NCI-H748 (cell line): ENCODE data around the gene PDZD8.
A peak's percentile ranks its signal among the peaks of the same experiment; 100 is the strongest.

ENCODE experiments used
- DNase-seq: peaks from one replicate; lab custom pipeline; 2025; ENCODE audit not compliant: unreplicated experiment; lab: John Stamatoyannopoulos, UW

The PDZD8 gene

DNA sequence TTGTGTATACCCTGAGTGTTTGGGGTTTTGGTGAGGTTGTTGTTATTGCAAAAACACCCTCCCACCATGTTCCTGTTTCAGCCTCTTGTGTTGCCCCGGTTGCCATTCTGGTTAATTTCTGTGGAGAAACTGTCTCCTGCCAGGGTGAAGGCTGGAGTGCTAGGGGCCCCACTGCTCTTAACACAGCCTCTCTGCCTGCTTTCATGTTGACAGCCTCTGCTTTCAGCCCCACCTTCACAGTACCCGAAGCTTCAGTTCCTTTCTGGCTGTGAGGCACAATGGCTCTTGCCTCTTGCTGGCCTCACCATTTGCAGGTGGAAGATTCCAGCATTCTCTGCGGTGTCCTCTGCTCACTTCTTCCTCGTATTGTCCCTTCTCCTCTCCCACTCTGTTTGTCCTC is 115.2 kb downstream of the PDZD8 start:
- DNase-seq: no peak

GRCh38 chr10:117259279-117259678 is 116.0 kb downstream of the PDZD8 start:
- DNase-seq: no peak

- DNase-seq: peak; percentile 4
Observed at GRCh38 chr10:117257721-117258120, 117.5 kb downstream of the PDZD8 start.

- no peak for DNase-seq
Observed at GRCh38 chr10:117256910-117257309, 118.3 kb downstream of the PDZD8 start.

DNA sequence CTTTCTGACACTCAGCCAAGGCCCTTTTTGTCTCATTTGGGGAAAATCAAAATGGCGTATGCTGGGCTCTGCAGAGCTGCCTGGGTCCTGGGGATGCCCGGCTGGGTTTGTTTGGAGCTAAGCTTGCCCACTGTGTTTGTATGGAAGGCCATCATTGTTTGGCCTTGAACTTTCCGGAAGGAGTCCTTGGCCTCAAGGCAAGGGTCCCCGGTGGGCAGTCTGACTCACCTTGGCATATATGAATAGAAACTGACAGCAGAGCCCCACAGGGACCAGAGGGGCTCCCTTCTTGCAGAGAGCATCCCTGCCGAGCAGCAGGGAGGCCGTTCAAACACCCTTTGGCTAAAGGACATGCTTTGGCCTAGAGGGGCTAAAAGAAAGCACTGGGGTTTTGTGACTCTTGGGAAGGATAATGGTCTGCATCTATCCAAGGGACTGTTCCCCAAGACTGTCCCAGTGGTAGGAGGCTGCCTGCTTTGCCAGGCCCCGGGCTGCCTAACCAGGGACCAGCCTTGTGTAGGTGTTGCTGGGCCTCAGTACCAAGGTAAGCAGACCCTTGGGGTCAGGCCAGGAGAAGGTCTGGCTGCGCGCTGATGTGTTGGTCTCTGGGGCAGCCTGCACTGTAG is 119.3 kb downstream of the PDZD8 start:
- DNase-seq: no peak

DNA sequence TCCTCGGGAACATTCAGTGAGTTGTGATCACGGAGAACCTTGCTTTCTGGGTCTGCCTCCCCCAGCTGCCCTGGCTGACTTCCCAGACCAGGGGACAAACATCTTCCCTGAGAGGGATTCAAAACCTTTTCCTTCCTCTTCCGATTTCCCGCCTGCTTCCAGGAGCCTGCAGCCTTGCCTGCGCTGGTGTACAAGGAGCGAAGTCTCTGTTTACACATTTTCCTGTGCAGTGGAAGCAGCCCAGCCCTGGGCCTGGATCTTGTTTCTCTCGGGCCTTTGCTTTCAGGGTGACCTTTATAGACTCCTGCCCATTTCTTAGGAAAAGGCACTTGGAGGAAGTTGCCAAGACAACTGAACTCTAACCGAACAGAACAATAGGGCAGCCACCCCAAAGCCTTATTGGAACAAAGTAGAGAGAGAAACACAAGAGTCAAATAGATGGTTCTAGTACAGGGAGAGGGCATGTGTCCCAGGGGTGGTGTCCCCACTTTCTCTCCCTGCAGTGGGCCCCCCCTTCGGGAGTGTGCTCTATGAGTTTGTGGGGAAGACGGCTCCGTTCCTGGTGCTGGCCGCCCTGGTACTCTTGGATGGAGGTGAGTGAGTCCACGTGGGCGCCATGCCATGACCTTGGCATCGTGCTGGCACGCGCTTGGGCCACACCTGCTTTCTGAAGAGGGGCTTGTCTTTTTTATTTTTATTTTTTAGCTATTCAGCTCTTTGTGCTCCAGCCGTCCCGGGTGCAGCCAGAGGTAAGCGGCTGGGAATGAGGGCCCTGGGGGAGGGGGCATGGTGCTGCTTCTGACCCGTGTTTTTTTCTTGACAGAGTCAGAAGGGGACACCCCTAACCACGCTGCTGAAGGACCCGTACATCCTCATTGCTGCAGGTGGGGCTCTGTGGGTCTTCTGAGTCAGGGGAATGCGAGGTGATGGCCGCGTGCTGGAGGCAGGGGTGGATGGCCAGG is 120.2 kb downstream of the PDZD8 start:
- DNase-seq: no peak

- DNase-seq: no peak
Observed at GRCh38 chr10:117254338-117254737, 120.9 kb downstream of the PDZD8 start.

GRCh38 chr10:117253908-117254307 is 121.3 kb downstream of the PDZD8 start:
- DNase-seq: no peak

GRCh38 chr10:117250411-117250810 is 124.8 kb downstream of the PDZD8 start:
- no peak for DNase-seq

GRCh38 chr10:117249493-117250093 is 125.6 kb downstream of the PDZD8 start:
- DNase-seq: no peak

- no peak for DNase-seq
Observed at GRCh38 chr10:117248750-117249465, 126.3 kb downstream of the PDZD8 start.

- no peak for DNase-seq
Observed at GRCh38 chr10:117246997-117247671, 128.1 kb downstream of the PDZD8 start.

- DNase-seq: no peak
Observed at GRCh38 chr10:117242463-117242832, 132.8 kb downstream of the PDZD8 start.

DNA sequence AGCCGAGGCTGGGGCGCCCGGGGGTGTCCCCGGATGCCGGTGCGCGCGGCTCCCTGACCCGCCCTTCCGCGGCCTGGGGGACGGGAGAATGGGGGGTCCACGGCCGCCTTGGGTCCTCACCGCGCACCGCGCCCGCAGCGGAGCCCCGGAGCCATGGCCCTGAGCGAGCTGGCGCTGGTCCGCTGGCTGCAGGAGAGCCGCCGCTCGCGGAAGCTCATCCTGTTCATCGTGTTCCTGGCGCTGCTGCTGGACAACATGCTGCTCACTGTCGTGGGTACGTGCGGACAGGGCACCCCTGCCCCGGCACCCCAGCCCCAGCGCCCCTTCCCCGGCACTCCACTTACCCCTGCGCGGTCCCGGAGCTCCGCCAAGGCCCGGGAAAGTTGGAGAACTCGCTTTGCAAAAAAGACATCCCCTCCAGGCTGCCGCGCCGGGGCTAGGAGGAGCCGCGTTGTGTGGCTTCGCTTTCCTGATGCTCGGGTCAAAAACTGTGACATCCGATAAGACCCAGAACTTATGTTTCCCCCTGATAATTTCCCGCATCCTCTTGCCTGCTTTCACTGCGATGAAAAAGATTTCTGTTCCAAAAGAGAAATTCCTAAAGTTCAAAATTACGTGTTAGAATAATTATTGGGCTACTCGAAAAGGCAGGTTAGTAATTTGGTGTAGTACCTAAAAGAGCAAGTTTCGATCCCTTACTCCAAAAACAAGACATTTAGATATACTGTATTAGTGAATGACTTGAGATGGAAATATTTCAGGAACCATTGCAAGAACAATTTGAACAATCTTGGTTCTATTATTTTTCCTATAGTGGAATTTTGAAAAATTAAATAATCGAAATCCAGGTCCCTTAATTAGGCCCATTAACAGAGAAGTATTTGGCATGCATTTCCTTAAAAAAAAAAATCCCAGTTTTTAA is 133.4 kb downstream of the PDZD8 start:
- DNase-seq: peak; percentile 40

DNA sequence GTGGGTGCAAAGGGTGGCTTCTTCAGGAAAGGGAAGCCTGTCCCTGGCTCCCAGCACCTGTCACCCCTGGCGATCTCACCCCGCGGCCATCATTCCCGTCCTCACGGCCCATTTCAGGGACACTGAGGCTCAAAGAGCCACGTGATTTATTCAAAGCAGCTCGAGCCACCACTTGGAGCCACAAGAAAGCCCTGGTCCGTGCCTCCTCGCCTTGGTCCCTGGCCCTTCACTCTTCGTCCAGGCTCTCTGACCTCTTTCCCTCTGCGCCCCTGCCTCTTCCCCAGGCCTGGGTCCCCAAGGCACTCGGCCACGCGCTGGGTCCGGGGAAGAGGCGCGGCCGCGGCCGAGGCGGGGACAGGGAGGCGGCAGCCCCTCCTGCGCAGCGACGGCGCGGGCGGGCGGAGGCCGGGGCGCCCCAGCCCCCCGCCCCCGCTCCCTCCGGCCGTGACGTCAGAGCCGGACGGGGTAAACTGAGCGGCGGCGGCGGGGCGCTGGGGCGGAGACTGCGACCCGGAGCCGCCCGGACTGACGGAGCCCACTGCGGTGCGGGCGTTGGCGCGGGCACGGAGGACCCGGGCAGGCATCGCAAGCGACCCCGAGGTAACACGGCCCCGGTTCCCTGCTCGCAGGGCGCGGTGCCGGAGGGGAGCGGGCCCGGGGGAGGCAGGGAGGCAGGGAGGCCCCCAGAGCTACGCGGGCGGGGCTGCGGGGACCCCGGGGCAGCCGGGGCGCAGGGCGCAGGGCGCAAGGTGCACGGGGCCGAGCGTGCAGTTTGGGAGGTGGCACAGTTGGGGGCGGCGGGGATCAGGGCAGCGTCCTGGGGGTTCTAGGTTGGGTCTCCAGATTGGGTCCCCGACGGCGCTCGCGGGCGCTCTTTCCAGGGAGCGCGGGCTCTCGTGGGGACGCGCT is 134.4 kb downstream of the PDZD8 start, which contains the start of gene SLC18A2:
TSS of gene SLC18A2 (plus strand) at position 494 of the 909 bp plus-strand sequence. CDS start 580 bp downstream, outside the sequence.
- peak; percentile 9 for DNase-seq

GRCh38 chr10:117239721-117240620 is 135.3 kb downstream of the PDZD8 start:
- no peak for DNase-seq

- DNase-seq: no peak
Observed at GRCh38 chr10:117239051-117239450, 136.2 kb downstream of the PDZD8 start.
